GM19438 (cell line): ENCODE data around the gene VPS33B.
"Not testable (repeated sequence)": the region's sequence is repeated elsewhere in the genome, so short reads cannot be mapped to it uniquely, and the experiment has no call there.

Experiments used
- ATAC-seq: cut with Tn5 transposase; IDR thresholded peaks from one replicate; pipeline ENCODE4 v1.9.1; 2021; ENCODE audit warnings: low read depth; ENCODE audit not compliant: unreplicated experiment

The VPS33B gene

GRCh38 chr15:91032919-91033803 is 10.8 kb upstream of the VPS33B start:
- ATAC-seq, result no peak

- no peak for ATAC-seq
Observed at GRCh38 chr15:91031796-91032195, 9.4 kb upstream of the VPS33B start.

GRCh38 chr15:91027677-91028076 is 5.3 kb upstream of the VPS33B start:
- ATAC-seq, result no peak

GRCh38 chr15:91023720-91024119 is 1.3 kb upstream of the VPS33B start:
- no peak for ATAC-seq

GRCh38 chr15:91022832-91023129 is 387 bp upstream of the VPS33B start:
- ATAC-seq, result no peak

- no peak for ATAC-seq
Observed at GRCh38 chr15:91021516-91022074, 799 bp downstream of the VPS33B start.

- ATAC-seq, result no peak
Observed at GRCh38 chr15:91018158-91018557, 4.2 kb downstream of the VPS33B start.

GRCh38 chr15:91017716-91018115 is 4.7 kb downstream of the VPS33B start:
- no peak for ATAC-seq

GRCh38 chr15:91013701-91014100 is 8.7 kb downstream of the VPS33B start:
- ATAC-seq, result not testable (repeated sequence)

GRCh38 chr15:91007266-91007665 is 15.1 kb downstream of the VPS33B start:
- ATAC-seq, result no peak

GRCh38 chr15:91001209-91001608 is 21.2 kb downstream of the VPS33B start:
- ATAC-seq, result no peak

GRCh38 chr15:90998737-90999136 is 23.7 kb downstream of the VPS33B start:
- no peak for ATAC-seq

GRCh38 chr15:90994417-90995311 is 27.7 kb downstream of the VPS33B start, which contains the start of gene PRC1:
Gene PRC1 (minus strand): TSS chr15:90994535. CDS start chr15:90994417, 118 bp downstream.
- ATAC-seq, result peak; percentile 93

- peak; percentile 9 for ATAC-seq
Observed at GRCh38 chr15:90994059-90994416, 28.4 kb downstream of the VPS33B start.

GRCh38 chr15:90991587-90992285 is 30.7 kb downstream of the VPS33B start:
- ATAC-seq, result no peak

- ATAC-seq, result no peak
Observed at GRCh38 chr15:90990446-90990845, 31.9 kb downstream of the VPS33B start.

- no peak for ATAC-seq
Observed at GRCh38 chr15:90989040-90989768, 33.2 kb downstream of the VPS33B start.

- ATAC-seq, result no peak
Observed at GRCh38 chr15:90988296-90988695, 34.1 kb downstream of the VPS33B start.

GRCh38 chr15:90987561-90988141 is 34.7 kb downstream of the VPS33B start:
- ATAC-seq, result no peak
